Retinal pigment epithelial cell (primary cell): Measurements from ENCODE around the gene PTPRT.

ENCODE experiments used
- DNase-seq: peaks from one replicate; pipeline ENCODE4 v3.0.0-alpha.2; 2010; ENCODE audit warnings: low read depth
- H3K4me3 ChIP-seq: 2 replicates; pipeline ENCODE4 v1.5.1; 2011; ENCODE audit warnings: mild to moderate bottlenecking, low read length, control low read depth, moderate library complexity
- TF ChIP-seq, protein P1 (sequence below): conservative IDR thresholded peaks from 2 replicates; pipeline ENCODE4 v1.5.1; 2011; ENCODE audit warnings: low read depth, low read length, control low read depth, inconsistent platforms

PTPRT gene

GRCh38 chr20:42628683-42629082, 561.0 kb downstream of the PTPRT start:
- no peak overlapping the region for H3K4me3 ChIP-seq
- TF ChIP-seq, protein P1, sequence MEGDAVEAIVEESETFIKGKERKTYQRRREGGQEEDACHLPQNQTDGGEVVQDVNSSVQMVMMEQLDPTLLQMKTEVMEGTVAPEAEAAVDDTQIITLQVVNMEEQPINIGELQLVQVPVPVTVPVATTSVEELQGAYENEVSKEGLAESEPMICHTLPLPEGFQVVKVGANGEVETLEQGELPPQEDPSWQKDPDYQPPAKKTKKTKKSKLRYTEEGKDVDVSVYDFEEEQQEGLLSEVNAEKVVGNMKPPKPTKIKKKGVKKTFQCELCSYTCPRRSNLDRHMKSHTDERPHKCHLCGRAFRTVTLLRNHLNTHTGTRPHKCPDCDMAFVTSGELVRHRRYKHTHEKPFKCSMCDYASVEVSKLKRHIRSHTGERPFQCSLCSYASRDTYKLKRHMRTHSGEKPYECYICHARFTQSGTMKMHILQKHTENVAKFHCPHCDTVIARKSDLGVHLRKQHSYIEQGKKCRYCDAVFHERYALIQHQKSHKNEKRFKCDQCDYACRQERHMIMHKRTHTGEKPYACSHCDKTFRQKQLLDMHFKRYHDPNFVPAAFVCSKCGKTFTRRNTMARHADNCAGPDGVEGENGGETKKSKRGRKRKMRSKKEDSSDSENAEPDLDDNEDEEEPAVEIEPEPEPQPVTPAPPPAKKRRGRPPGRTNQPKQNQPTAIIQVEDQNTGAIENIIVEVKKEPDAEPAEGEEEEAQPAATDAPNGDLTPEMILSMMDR, result no peak
- DNase-seq, result no peak

DNA sequence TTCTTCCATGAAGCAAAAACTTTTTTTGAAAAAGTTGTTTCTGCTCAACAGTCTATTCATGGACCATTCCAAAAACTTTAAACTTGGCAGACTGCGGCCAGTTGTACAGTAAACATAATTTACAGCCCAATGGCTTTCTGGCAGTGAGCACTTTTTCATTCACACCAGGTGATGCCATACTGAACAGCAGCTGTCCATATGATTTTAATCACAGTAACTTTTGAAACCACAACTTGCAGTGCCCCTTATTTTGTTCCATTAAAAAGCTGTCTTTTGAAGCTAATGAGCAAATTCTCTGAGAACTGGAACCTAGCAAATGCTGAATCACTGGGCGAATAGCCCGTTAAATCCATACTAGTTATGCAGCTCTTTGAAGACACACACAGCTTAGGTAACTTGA, 576.6 kb downstream of the PTPRT start:
- TF ChIP-seq, protein P1, result no peak
- DNase-seq, result no peak
- no peak overlapping the region for H3K4me3 ChIP-seq

- TF ChIP-seq, protein P1, result no peak
- DNase-seq, result no peak
Observed at GRCh38 chr20:42611889-42612837, 577.5 kb downstream of the PTPRT start.

DNA sequence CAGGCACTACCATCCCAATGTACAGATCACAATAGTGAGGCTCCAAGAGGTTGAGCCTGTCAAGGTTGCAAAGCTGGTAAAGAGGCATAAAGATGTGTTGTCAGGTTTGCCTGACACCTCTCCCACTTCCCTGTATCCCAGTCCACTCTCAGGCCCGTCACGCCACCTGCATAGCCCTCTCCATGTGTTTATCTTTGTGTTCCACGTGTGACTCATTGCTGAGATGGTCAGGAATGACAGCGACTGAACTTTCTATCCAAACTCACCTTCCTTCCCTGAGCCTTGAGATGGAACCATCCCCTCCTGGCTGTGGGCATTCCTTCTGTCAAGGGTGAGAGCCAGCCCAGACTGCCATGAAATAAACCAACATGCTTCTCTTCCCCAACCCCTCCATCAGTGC, 578.3 kb downstream of the PTPRT start:
- DNase-seq, result no peak
- no peak overlapping the region for H3K4me3 ChIP-seq
- TF ChIP-seq, protein P1, result no peak

More at GRCh38 chr20:42611889-42612837, 577.5 kb downstream of the PTPRT start:
- no peak overlapping the region for H3K4me3 ChIP-seq

DNA sequence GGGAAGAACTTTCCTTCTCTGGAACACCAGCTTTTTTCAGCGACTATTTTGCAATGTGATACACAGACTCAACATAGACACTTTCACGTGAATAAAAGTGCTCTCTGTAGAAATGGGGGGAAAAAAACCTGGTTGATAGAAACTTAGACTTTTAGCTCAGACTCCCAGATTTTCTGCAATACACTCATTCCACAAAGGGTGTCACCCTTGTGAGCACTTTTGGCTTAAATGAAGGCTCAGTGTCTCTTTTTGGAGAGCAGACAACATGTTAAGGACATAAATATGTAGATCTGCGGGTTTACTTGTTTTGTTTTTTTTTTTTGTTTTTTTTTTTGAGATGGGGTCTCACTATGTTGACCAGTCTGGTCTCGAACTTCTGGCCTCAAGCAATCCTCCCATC, 579.6 kb downstream of the PTPRT start:
- TF ChIP-seq, protein P1, result no peak
- no peak overlapping the region for H3K4me3 ChIP-seq
- no peak for DNase-seq

- no peak for DNase-seq
- no peak overlapping the region for H3K4me3 ChIP-seq
- TF ChIP-seq, protein P1, result no peak
Observed at GRCh38 chr20:42609618-42610017, 580.1 kb downstream of the PTPRT start.
